ENCODE data around the gene DPYD. TPM values are rescaled to one million over a fixed set of nuclear protein-coding genes. Genes with fewer than 3 reads are reported as not detected.

DPYD gene
- polyA plus RNA-seq, 1 of the 3 experiments (the other 2 are of a cell fraction), result 23.0 TPM

DNA sequence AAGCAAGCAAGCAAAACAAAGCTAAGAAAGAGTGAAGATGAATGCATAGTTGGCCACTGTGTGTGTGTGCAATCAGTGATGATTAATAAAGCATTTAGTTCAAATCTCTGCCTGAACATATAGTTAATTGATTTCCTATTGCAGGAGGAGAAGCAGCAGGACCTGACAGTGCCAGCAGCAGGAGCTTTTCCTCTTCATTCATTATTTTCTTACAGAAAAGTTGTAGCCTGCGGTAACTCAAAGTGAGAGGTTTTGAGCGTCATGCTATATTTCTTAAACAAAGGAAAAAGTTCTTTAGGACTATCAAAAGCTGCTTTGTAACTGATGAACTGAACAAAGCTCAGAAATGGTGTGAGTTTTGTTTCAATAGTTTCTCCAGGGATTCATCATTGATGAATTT is 819.3 kb downstream of the DPYD start:
- Histone ChIP-seq H3F3A (replicated peaks; ENCODE audit: insufficient read depth) (peaks cover 3% of the 10 kb centered on the region), H4K20me1 (ENCODE audit: insufficient read depth) (no peaks in the 10 kb centered on the region), H3K9me2 (no peaks in the 10 kb centered on the region), H3K9me3 (no peaks in the 10 kb centered on the region; the same call in 1 of the 2 replicates), H3K36me3 (replicated peaks in 1 of 2; ENCODE audit: control insufficient read depth in 1 of 2, insufficient read depth in 2 of 2, low read length in 1 of 2) (peaks cover 6 to 60% of the 10 kb centered on the region in 2 experiments), H3K4me3 (ENCODE audit: low read depth in 2 of 2, low read length in 1 of 2) (no peak overlapping the region), H2AFZ (ENCODE audit: low read depth) (no peak overlapping the region), H3K4me2 (no peak overlapping the region), H3K9ac (no peak overlapping the region), H3K79me2 (ENCODE audit: insufficient read depth) (no peaks in the 10 kb centered on the region), H3K27me3 (ENCODE audit: insufficient read depth) (no peaks in the 10 kb centered on the region), H3K27ac (ENCODE audit: low read depth in 2 of 2, low read length in 1 of 2) (no peak overlapping the region), H3K4me1 (ENCODE audit: control insufficient read depth in 1 of 2, insufficient read depth in 2 of 2, low read depth in 1 of 2, low read length in 1 of 2) (no peaks in the 10 kb centered on the region)
- POLR2A ChIA-PET, result no interaction called here
- WGBS (ENCODE audit: low lambda C conversion rate), result 100% methylated on average over 2 of the region's 2 CpGs
- CTCF ChIA-PET, result interaction anchor here (0.7 to 3.1 kb wide), 2 partner anchors 9 to 97 kb away, joined by 3 to 14 read pairs; no protein-coding TSS in a partner anchor
- DNase-seq, result no peak
- no peak for TF ChIP-seq ELF1 (IDR thresholded peaks at IDR 0.05)
- no peak for TF ChIP-seq JUND (IDR thresholded peaks at IDR 0.05)
- no peak for TF ChIP-seq EP300 (IDR thresholded peaks at IDR 0.05; ENCODE audit: borderline replicate concordance in 1 of 2, low read depth in 1 of 2, low read length in 1 of 2)
- no peak for TF ChIP-seq CHD2 (IDR thresholded peaks at IDR 0.05; ENCODE audit: low read length, partially characterized antibody)
- TF ChIP-seq, protein P1, sequence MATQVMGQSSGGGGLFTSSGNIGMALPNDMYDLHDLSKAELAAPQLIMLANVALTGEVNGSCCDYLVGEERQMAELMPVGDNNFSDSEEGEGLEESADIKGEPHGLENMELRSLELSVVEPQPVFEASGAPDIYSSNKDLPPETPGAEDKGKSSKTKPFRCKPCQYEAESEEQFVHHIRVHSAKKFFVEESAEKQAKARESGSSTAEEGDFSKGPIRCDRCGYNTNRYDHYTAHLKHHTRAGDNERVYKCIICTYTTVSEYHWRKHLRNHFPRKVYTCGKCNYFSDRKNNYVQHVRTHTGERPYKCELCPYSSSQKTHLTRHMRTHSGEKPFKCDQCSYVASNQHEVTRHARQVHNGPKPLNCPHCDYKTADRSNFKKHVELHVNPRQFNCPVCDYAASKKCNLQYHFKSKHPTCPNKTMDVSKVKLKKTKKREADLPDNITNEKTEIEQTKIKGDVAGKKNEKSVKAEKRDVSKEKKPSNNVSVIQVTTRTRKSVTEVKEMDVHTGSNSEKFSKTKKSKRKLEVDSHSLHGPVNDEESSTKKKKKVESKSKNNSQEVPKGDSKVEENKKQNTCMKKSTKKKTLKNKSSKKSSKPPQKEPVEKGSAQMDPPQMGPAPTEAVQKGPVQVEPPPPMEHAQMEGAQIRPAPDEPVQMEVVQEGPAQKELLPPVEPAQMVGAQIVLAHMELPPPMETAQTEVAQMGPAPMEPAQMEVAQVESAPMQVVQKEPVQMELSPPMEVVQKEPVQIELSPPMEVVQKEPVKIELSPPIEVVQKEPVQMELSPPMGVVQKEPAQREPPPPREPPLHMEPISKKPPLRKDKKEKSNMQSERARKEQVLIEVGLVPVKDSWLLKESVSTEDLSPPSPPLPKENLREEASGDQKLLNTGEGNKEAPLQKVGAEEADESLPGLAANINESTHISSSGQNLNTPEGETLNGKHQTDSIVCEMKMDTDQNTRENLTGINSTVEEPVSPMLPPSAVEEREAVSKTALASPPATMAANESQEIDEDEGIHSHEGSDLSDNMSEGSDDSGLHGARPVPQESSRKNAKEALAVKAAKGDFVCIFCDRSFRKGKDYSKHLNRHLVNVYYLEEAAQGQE (IDR thresholded peaks at IDR 0.05; ENCODE audit: low read depth, low read length), result no peak
- no peak for TF ChIP-seq GATA2 (CRISPR knock-in tag; IDR thresholded peaks at IDR 0.05)
- TF ChIP-seq MEF2A (IDR thresholded peaks at IDR 0.05; ENCODE audit: borderline replicate concordance, low read depth), result no peak
- no peak for TF ChIP-seq SIN3A (IDR thresholded peaks at IDR 0.05; ENCODE audit: borderline replicate concordance, low read depth, low read length)
- no peak for TF ChIP-seq RFX5 (IDR thresholded peaks at IDR 0.05; ENCODE audit: low read length)
- no peak for TF ChIP-seq MXI1 (IDR thresholded peaks at IDR 0.05; ENCODE audit: low read depth, low read length)
- no peak for TF ChIP-seq POLR2AphosphoS5 (IDR thresholded peaks at IDR 0.05; ENCODE audit: low read depth, low read length)
- no peak for TF ChIP-seq FOXM1 (IDR thresholded peaks at IDR 0.05; ENCODE audit: low read depth)
- TF ChIP-seq, protein P2, sequence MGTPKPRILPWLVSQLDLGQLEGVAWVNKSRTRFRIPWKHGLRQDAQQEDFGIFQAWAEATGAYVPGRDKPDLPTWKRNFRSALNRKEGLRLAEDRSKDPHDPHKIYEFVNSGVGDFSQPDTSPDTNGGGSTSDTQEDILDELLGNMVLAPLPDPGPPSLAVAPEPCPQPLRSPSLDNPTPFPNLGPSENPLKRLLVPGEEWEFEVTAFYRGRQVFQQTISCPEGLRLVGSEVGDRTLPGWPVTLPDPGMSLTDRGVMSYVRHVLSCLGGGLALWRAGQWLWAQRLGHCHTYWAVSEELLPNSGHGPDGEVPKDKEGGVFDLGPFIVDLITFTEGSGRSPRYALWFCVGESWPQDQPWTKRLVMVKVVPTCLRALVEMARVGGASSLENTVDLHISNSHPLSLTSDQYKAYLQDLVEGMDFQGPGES (IDR thresholded peaks at IDR 0.05; ENCODE audit: low read depth, low read length), result no peak
- no peak for TF ChIP-seq FOXJ3 (CRISPR knock-in tag; IDR thresholded peaks at IDR 0.05)
- no peak for TF ChIP-seq RXRA (IDR thresholded peaks at IDR 0.05; ENCODE audit: borderline replicate concordance, low read depth)
